GM19238 (cell line): ENCODE data around the gene FAAP24.
"Not testable (repeated sequence)": the region's sequence is repeated elsewhere in the genome, so short reads cannot be mapped to it uniquely, and the experiment has no call there.

ENCODE experiments used
- DNase-seq: peaks from one replicate; pipeline ENCODE4 v3.0.0; 2011; ENCODE audit warnings: low spot score; ENCODE audit not compliant: insufficient read length

The FAAP24 gene

DNA sequence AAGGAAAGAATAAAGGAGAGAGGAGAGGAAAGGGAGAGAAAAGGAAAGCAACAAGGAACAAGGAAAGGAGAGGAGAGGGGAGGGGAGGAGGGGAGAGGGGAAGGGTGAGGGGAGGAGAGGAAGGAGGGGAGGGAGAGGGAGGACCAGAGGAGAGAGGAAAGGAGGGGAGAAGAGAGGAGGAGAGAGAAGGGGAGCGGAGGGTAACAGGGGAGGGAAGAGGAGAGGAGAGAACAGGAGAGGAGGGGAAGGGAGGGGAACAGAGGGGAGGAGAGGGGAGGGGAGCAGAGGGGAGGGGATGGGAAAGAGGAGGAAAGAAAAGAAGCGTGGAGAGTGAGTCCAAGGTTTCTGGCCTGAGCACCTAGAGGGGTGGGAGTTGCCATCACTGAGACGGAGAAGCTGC, 26.7 kb downstream of the FAAP24 start:
- no peak for DNase-seq

DNA sequence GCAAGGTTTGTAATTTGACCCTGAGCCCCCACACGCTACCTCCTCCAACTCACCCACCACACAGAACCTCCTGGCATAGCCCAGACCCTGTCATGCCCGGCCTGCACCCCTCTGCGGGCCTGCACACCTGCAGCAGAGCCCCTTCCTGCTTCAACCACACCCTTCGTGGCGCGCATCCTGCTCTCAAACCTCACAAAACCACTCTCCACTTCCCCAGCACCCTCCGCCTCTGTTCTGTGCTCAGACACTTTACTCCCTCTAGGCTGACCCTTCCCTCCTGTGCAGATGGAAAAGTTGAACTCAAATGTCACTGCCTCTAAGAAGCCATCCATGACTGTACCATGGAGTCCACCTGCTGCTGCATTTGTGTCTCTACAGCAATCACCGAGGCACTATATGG, 28.5 kb downstream of the FAAP24 start:
- DNase-seq, result no peak

DNA sequence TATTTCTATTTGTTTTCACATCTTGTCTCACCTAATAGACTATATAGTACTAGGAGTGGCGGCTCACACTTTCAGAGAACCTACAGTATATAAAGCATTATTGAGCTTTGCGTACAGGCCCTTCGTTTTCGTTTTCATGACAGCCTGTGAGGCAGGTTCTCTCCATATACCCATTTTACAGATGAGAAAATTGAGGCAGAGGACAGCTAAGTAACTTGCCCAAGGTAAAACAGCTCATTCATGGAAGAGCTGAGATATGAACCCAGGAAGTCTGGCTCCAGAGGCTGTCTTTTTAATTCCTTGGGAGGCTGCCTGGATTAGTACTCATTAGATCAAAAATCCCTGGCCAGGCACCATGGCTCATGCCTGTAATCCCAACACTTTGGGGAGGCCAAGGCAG, 28.9 kb downstream of the FAAP24 start:
- no peak for DNase-seq

DNA sequence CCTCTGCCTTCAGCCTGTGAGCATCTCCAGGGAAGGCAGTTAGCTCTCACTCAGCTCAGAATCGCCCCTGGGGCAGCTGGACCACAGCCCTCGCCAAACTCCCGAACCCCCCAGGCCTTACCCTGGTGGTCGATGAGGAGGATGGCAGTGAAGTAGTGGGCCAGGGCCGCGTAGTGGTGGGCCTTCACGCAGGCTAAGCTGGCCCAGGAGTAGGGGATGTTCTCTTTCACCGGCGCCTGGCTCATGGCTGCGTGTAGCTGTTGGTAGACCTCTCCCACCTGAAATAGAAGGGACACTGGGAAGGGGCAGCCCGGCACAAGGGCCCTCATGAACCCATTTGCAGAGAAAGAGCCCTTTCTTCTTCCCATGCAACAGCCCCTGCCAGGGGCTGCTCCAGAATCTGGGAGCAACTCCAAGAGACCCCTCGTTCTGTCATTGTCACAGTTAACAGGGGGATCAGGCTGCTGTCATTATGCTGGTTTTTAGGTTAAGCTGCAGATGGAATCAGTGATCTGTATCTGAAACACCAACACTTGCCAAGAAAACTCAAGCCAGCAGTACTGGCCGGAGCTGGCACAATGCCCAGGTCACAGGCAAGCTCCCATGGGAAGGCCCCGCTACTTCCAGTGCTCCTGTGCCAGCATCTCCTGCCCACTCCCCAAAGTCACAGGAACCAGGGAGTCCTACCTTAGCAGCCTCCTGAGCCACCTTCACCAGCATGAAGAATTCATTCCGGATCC, 30.3 kb downstream of the FAAP24 start:
- not testable (repeated sequence) for DNase-seq

DNA sequence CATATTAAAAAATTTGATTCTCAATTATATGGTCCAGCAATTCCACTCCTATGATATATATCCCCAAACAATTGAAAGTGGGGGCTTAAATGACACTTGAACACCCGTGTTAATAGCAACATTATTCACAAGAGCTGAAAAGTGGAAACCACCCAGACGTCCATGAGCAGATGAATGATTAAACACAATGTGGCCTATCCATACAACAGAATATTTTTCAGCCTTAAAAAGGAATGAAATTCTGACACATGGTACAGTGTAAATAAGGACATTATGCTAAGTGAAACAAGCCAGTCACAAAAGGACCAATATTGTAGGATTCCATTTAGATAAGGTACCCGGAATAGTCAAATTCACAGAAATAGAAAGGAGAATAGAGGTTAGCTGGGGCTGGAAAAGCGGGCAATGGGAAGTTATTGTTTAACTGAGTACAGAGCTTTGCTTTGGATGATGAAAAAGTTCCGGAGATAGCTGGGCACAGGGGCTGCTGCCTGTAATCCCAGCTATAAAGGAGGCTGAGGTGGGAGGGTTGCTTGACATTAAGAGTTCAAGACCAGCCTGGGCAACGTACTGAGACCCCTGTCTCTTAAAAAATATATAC, 31.5 kb downstream of the FAAP24 start:
- not testable (repeated sequence) for DNase-seq

DNA sequence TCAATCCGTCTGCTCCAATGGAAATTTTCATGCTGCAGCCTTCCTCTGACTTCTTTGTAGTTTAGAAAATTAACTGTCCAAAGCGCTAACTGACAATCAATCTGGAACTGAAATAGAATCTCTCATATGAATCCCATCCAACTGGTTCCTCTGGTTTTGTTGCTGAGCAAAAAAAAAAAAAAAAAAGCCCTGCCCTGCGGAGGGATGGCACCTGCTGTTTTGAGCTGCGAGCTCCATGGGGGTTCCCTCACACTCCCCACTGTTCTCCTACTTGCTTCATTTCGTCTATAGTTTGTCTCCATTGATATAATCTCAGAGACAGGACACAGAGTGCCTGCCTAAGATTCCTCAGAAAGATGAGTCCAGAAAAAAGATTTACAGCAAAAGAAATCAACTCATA, 33.4 kb downstream of the FAAP24 start:
- DNase-seq, result no peak

DNA sequence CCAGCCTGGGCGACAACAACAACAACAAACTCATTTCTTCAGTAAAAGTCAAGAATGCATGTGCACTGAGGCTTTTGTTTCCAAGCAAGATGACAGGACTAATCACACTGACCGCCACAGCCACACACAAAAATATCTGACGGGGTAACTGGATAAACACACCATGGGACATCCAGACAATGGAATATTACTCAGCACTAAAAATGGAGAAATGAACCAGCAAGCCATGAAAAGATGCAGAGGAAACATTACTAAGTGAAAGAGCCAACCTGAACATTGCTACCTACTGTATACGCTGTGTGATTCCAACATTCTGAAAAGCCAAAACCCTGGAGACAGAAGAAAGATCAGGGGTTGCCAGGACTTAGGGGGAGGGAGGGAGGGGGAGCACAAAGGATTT, 36.7 kb downstream of the FAAP24 start:
- no peak for DNase-seq

DNA sequence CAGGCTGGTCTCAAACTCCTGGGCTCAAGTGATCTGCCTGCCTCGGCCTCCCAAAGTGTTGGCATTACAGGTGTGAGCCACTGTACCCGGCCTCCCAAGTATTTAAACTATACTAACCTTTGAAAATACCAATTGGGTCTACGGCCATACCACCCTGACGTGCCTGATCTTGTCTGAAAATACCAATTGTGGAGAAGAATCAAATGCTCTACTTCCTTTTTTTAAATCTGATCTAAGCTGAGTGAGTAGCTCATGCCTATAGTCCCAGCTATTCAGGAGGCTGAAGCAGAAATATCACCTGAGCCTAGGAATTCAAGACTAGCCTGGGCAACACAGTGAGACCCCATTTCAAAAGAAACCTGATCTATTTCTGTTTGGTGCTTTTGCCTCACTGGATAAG, 38.8 kb downstream of the FAAP24 start:
- not testable (repeated sequence) for DNase-seq

DNA sequence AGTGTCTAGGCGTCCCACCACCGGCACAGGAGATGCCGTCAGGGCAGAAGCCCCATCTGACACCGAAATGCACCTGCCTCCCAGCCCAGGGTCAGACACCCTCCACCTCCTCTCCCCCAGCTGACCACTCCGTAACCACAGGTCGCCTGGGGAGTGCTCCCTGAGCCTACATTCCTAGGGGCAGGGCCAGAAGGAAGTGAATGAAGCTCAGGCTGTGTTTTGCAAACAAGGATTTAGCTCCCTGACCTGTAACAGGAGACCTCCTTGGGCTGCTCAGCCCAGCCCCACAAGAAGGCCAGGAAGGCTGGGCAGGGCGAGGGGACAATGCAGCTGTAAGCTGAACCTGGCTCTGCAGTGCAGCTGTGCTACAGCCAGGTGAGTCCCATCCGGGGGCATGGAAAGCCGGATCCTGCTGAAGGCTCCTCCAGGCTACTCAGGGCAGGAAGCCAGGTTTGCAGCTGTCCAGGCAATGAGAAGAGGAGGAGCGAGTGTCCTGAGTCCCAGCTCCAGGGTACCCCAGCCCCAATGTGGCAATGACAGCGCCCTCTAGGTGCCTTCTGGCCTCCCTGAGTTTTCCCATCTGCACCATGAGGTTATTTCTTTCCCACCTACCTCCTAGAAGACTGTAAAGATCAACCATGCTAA, 50.6 kb downstream of the FAAP24 start:
- DNase-seq, result no peak

DNA sequence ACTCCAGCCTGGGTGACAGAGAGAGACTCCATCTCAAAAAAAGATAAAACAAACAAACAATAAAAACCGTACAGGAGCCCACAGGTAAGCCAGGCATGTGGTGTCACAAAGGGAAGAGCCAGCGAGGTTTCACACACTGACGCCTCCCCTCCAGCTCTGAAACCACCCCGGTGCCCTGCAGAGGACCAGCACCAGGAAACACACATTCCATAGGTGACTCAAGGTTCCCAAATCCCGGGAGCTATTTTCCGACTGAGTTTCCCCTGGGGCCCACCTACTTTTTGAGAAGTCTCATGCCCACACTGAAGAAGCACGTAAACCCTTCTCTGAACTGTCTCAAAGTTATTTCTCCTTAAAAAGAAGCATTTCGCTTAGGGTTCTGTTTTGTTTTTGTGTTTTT, 52.4 kb downstream of the FAAP24 start:
- no peak for DNase-seq

DNA sequence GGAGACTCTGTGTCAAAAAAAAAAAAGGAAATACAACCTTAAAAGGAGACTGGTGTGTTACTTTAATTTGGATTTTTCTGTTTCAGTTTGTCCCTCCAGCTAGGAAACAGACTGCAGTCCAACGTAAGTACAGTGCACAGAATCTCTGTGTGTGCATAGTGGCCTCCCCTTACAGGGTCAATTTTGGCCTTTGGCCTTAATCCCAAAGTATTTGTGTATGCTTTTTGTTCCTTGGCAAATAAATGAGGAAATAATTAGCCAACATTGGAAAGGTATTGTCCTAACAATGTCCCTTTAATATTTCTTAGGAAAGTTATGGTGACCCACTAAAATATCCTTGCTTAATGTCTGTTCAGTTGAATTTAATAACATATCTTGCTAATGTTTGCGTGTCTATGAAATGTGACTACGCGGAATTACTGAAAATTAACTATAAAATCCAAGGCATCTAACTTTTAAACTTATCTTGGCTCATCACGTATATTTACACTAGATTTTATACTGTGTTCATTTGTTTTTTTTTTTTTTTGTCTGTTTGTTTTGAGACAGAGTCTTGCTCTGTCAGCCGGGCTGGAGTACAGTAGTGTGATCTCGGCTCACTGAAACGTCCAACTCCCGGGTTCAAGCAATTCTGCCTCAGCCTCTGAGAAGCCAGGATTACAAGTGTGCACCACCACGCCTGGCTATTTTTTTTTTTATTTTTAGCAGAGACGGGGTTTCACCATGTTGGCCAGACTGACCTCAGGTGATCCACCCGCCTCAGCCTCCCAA, 53.6 kb downstream of the FAAP24 start:
- not testable (repeated sequence) for DNase-seq

DNA sequence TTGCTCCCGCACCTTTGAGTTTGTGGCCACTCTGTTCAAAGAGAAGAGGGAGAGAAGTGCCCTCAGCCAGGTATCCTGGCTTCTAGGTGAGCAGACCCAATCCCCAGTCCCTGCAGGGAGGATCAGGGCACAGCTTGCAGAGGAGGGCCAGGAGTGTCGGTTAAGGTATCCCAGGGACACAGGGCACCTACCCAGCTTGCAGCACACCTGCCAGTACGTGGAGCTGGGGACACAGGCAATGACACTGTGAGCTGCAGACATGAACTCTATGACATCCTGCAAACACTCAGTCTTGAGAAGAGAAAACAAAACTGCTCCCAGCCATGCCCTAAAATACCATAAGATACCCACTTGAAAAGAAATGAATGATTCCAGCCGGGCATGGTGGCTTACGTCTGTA, 54.6 kb downstream of the FAAP24 start:
- DNase-seq, result not testable (repeated sequence)
